H1 (cell line): Measurements from ENCODE around the gene MRPS15. TPM values are rescaled to one million over a fixed set of nuclear protein-coding genes. Genes with fewer than 3 reads are reported as not detected.

Source experiments
- CTCF ChIA-PET: fragments of 300-600 bp; sonication (Branson Sonifier 250); formaldehyde crosslinking; loops from one replicate; lab custom pipeline; 2021; ENCODE audit not compliant: partially characterized antibody; lab: Charles Lee
- POLR2A ChIA-PET: fragments of 300-600 bp; sonication (Branson Sonifier 250); formaldehyde crosslinking; loops from one replicate; lab custom pipeline; 2021; ENCODE audit warnings: inconsistent platforms; ENCODE audit not compliant: partially characterized antibody; lab: Charles Lee
- DNase-seq, 2 experiments: peaks; one replicate each; pipeline versions ENCODE4 v3.0.0 to v3.0.0-alpha.2; 2010 to 2022; ENCODE audit warnings: low spot score in 2 of 2, low read depth in 1 of 2, mixed read lengths in 1 of 2
- FAIRE-seq: peaks from 2 replicates; lab custom pipeline; 2011; peaks lifted over from hg19 to GRCh38; lab: Jason Lieb, UNC
- H2AFZ ChIP-seq: 2 replicates; pipeline ENCODE4 v1.8.1; 2012; ENCODE audit warnings: low read length, inconsistent platforms
- H2AK5ac ChIP-seq: 2 replicates; pipeline ENCODE4 v1.6.1; 2013; ENCODE audit warnings: low read depth, low read length
- H2BK120ac ChIP-seq: replicated peaks from 2 replicates; pipeline ENCODE3; 2013; ENCODE audit warnings: low read depth, low read length, inconsistent platforms
- H2BK12ac ChIP-seq: 2 replicates; pipeline ENCODE4 v1.6.1; 2013; ENCODE audit warnings: low read depth, low read length
- H2BK15ac ChIP-seq: 2 replicates; pipeline ENCODE4 v1.6.1; 2013; ENCODE audit warnings: low read length
- H2BK20ac ChIP-seq: 2 replicates; pipeline ENCODE4 v1.6.1; 2013; ENCODE audit warnings: low read length
- H2BK5ac ChIP-seq: 2 replicates; pipeline ENCODE4 v1.6.1; 2013; ENCODE audit warnings: low read depth, low read length
- H3K14ac ChIP-seq: 2 replicates; pipeline ENCODE4 v1.6.1; 2013; ENCODE audit warnings: inconsistent platforms; ENCODE audit not compliant: insufficient read length
- H3K18ac ChIP-seq: 2 replicates; pipeline ENCODE4 v1.6.1; 2013; ENCODE audit warnings: low read length; ENCODE audit errors: extremely low read depth
- H3K23ac ChIP-seq: 2 replicates; pipeline ENCODE4 v1.6.1; 2013; ENCODE audit warnings: inconsistent platforms; ENCODE audit not compliant: insufficient read length
- H3K23me2 ChIP-seq: 2 replicates; pipeline ENCODE4 v1.6.1; 2013; ENCODE audit warnings: low read depth, low read length
- H3K27ac ChIP-seq: 2 replicates; pipeline ENCODE4 v1.6.1; 2011; ENCODE audit warnings: low read depth, low read length, inconsistent platforms
- H3K27me3 ChIP-seq, 4 experiments: replicated peaks in 1 of 4; 1 replicate in 1 of 4; 2 replicates in 3 of 4; pipeline versions ENCODE4 v1.6.1 to v1.8.1; 2011 to 2013; ENCODE audit warnings: low read length in 3 of 4, mild to moderate bottlenecking in 3 of 4, inconsistent platforms in 2 of 4, mixed read lengths in 2 of 4, moderate library complexity in 1 of 4; ENCODE audit not compliant: control insufficient read depth in 3 of 4, insufficient read depth in 3 of 4; ENCODE audit errors: extremely low read depth in 1 of 4
- H3K36me3 ChIP-seq, 4 experiments: 2 replicates each; pipeline versions ENCODE4 v1.6.1 to v1.8.1; 2011 to 2013; ENCODE audit warnings: mild to moderate bottlenecking in 4 of 4, low read length in 3 of 4, moderate library complexity in 2 of 4, control low read depth in 1 of 4, inconsistent platforms in 1 of 4; ENCODE audit not compliant: insufficient read depth in 4 of 4, control insufficient read depth in 2 of 4
- H3K4ac ChIP-seq: replicated peaks from 2 replicates; pipeline ENCODE3; 2013; ENCODE audit warnings: low read length, low read depth, mixed read lengths, inconsistent platforms; ENCODE audit not compliant: insufficient read length
- H3K4me1 ChIP-seq, 4 experiments: replicated peaks in 1 of 4; 1 replicate in 1 of 4; 2 replicates in 3 of 4; pipeline versions ENCODE4 v1.6.1 to v1.8.1; 2011 to 2013; ENCODE audit warnings: low read length in 3 of 4, inconsistent platforms in 2 of 4, mixed read lengths in 1 of 4; ENCODE audit not compliant: insufficient read depth in 4 of 4, control insufficient read depth in 3 of 4
- H3K4me2 ChIP-seq, 2 experiments: 2 replicates each; pipeline versions ENCODE4 v1.6.1 to v1.8.1; 2011 to 2013; ENCODE audit warnings: low read depth in 2 of 2, low read length in 2 of 2, control low read depth in 1 of 2, inconsistent platforms in 1 of 2, mild to moderate bottlenecking in 1 of 2; ENCODE audit not compliant: insufficient read depth in 1 of 2
- H3K4me3 ChIP-seq, 4 experiments: fragments of 200-600, 300-600 bp in 1 of 4; sonication (generic), shearing (Covaris generic), sonication (Bioruptor Twin) in 1 of 4; 2 replicates each; pipeline versions ENCODE4 v1.5.1 to v1.8.1; 2011 to 2016; ENCODE audit warnings: low read length in 4 of 4, low read depth in 3 of 4, control low read depth in 2 of 4, inconsistent platforms in 2 of 4, mild to moderate bottlenecking in 2 of 4, mixed read lengths in 1 of 4, moderate library complexity in 1 of 4; ENCODE audit not compliant: insufficient read depth in 2 of 4; ENCODE audit errors: extremely low read depth in 1 of 4
- H3K56ac ChIP-seq: replicated peaks from 2 replicates; pipeline ENCODE3; 2013; ENCODE audit warnings: low read depth, mild to moderate bottlenecking, mixed read lengths, low read length, inconsistent platforms; ENCODE audit not compliant: insufficient read length
- H3K79me1 ChIP-seq: 2 replicates; pipeline ENCODE4 v1.6.1; 2013; ENCODE audit warnings: low read depth, low read length, control low read depth
- H3K79me2 ChIP-seq, 2 experiments: 2 replicates each; pipeline versions ENCODE4 v1.6.1 to v1.8.1; 2012 to 2013; ENCODE audit warnings: low read length in 2 of 2, mild to moderate bottlenecking in 2 of 2, inconsistent platforms in 1 of 2; ENCODE audit not compliant: insufficient read depth in 2 of 2, control insufficient read depth in 1 of 2
- H3K9ac ChIP-seq, 4 experiments: replicated peaks in 1 of 4; 1 replicate in 1 of 4; 2 replicates in 3 of 4; pipeline versions ENCODE4 v1.6.1 to v1.8.1; 2011 to 2013; ENCODE audit warnings: low read depth in 3 of 4, low read length in 3 of 4, control low read depth in 2 of 4, mild to moderate bottlenecking in 2 of 4, moderate library complexity in 2 of 4, inconsistent platforms in 1 of 4; ENCODE audit errors: extremely low read depth in 1 of 4
- H3K9me3 ChIP-seq, 2 experiments: 2 replicates each; pipeline versions ENCODE4 v1.6.1 to v1.8.1; 2012 to 2013; ENCODE audit warnings: mild to moderate bottlenecking in 2 of 2, moderate library complexity in 2 of 2, control low read depth in 1 of 2, inconsistent platforms in 1 of 2, low read depth in 1 of 2, low read length in 1 of 2, mixed read lengths in 1 of 2; ENCODE audit not compliant: insufficient read depth in 2 of 2
- H4K20me1 ChIP-seq, 2 experiments: replicated peaks in 1 of 2; 2 replicates each; pipeline versions ENCODE3 to v1.8.1; 2011 to 2013; ENCODE audit warnings: inconsistent platforms in 2 of 2, low read length in 2 of 2, mild to moderate bottlenecking in 1 of 2; ENCODE audit not compliant: insufficient read depth in 2 of 2, control insufficient read depth in 1 of 2
- H4K5ac ChIP-seq: 2 replicates; pipeline ENCODE4 v1.6.1; 2013; ENCODE audit warnings: low read length, low read depth, mixed read lengths, inconsistent platforms; ENCODE audit not compliant: insufficient read length
- H4K8ac ChIP-seq: 2 replicates; pipeline ENCODE4 v1.8.0; 2013; ENCODE audit warnings: mild to moderate bottlenecking, moderate library complexity, low read length, inconsistent platforms; ENCODE audit not compliant: insufficient read depth; ENCODE audit errors: extremely low read depth
- H4K91ac ChIP-seq: replicated peaks from 2 replicates; pipeline ENCODE3; 2013; ENCODE audit warnings: low read length, mixed read lengths, inconsistent platforms; ENCODE audit not compliant: insufficient read length
- HDAC6 ChIP-seq: IDR thresholded peaks from one replicate; pipeline ENCODE4 v1.7.1; 2012; ENCODE audit warnings: low read depth, mild to moderate bottlenecking, inconsistent platforms, low read length, moderate library complexity
- WGBS, 2 experiments: shearing (Covaris generic) in 1 of 2; methylation state at CpG; one replicate each; pipeline versions ENCODE4 v1.1.6 to v1.1.7; 2013 to 2015; ENCODE audit warnings: low lambda C conversion rate in 2 of 2, mixed read lengths in 2 of 2, inconsistent platforms in 1 of 2, low coverage in 1 of 2, missing lambda C conversion rate in 1 of 2; ENCODE audit not compliant: insufficient replicate concordance in 2 of 2, insufficient coverage in 1 of 2, insufficient read length in 1 of 2; ENCODE audit errors: extremely low coverage in 1 of 2, missing lambda C conversion rate in 1 of 2; 5-methylcytosine and 5-hydroxymethylcytosine counted together
- polyA plus RNA-seq, 7 experiments: library from polyadenylated mRNA; depleted of rRNA in 3 of 7; stranded (reverse) in 5 of 7; unstranded in 2 of 7; fragments of >200 nt in 5 of 7; fragments of 200-250 nt in 2 of 7; gene quantifications; 1 replicate in 5 of 7; 2 replicates in 1 of 7; 4 replicates in 1 of 7; pipeline versions ENCODE4 v1.2.1 to v1.2.3, GENCODE V29; 2011 to 2013; ENCODE audit warnings: missing spikeins in 2 of 7, mixed read lengths in 2 of 7
- total RNA-seq: library from RNA; stranded (reverse); fragmentation: NEBNext Ultra II Directional; extraction: Animal tissue kit (Norgen Biotek cat#: 25700); gene quantifications from 2 replicates; pipeline ENCODE4 v1.2.1, GENCODE V29; 2021

MRPS15 gene
- total and polyA plus RNA-seq, 2 of the 8 experiments (the other 6 are each of a cell fraction or from before 2014, with no cell fraction given), result 53.6 to 129 TPM

GRCh38 chr1:36512842-36513241, 48.7 kb upstream of the MRPS15 start:
- FAIRE-seq, result no peak

More at GRCh38 chr1:36512842-36513241, 48.7 kb upstream of the MRPS15 start:
- Histone ChIP-seq H3K9me3 (no peaks in the 10 kb centered on the region), H3K4me2 (no peak overlapping the region), H2AK5ac (no peak overlapping the region)
- DNase-seq, result no peak
- TF ChIP-seq HDAC6, result no peak
- TF ChIP-seq, all 59 proteins: peak for 0
- no peak overlapping the region for H3K14ac ChIP-seq
- no peaks in the 10 kb centered on the region for H3K27me3 ChIP-seq
- H3K36me3 ChIP-seq, result no peaks in the 10 kb centered on the region
- H3K56ac ChIP-seq, result no peak overlapping the region
- H2BK12ac ChIP-seq, result no peak overlapping the region
- no peak overlapping the region for H2BK5ac ChIP-seq
- H3K79me2 ChIP-seq, result no peaks in the 10 kb centered on the region
- no peak overlapping the region for H4K5ac ChIP-seq
- no peak overlapping the region for H2AFZ ChIP-seq
- H3K18ac ChIP-seq, result no peak overlapping the region
- no peak overlapping the region for H3K23ac ChIP-seq
- no peak overlapping the region for H3K4ac ChIP-seq
- WGBS, 2 experiments, result 71% methylated on average over 1 of the region's 1 CpG; no CpG with 5 or more reads in 1 of the 2 experiments
- H3K79me1 ChIP-seq, result no peaks in the 10 kb centered on the region
- H2BK20ac ChIP-seq, result no peak overlapping the region
- no peak overlapping the region for H3K4me3 ChIP-seq
- ChIA-PET CTCF (interaction anchor here (0.6 to 0.8 kb wide), 2 partner anchors 31 to 359 kb away, joined by 3 read pairs; no protein-coding TSS in a partner anchor), POLR2A (no interaction called here)
- no peak overlapping the region for H3K9ac ChIP-seq
- no peak overlapping the region for H2BK120ac ChIP-seq
- H4K8ac ChIP-seq, result no peak overlapping the region
- H2BK15ac ChIP-seq, result no peak overlapping the region
- H3K27ac ChIP-seq, result no peak overlapping the region
- no peak overlapping the region for H4K91ac ChIP-seq
- peaks cover 0 to 4% (median 0%) of the 10 kb centered on the region in 4 experiments; a peak in 3 of 7 replicates for H3K4me1 ChIP-seq
- no peaks in the 10 kb centered on the region for H4K20me1 ChIP-seq
- H3K23me2 ChIP-seq, result no peaks in the 10 kb centered on the region
